GM12891 (cell line): Measurements from ENCODE around the gene DISP1.

Source experiments
- DNase-seq: peaks from one replicate; pipeline ENCODE4 v3.0.0; 2011; ENCODE audit warnings: low spot score; ENCODE audit not compliant: insufficient read length
- FAIRE-seq: peaks from 2 replicates; lab custom pipeline; 2011; peaks lifted over from hg19 to GRCh38; lab: Jason Lieb, UNC
- PAX5 ChIP-seq: IDR thresholded peaks from 2 replicates; pipeline ENCODE4 v1.6.1; 2011; ENCODE audit warnings: low read length, moderate library complexity, mild to moderate bottlenecking; ENCODE audit not compliant: insufficient read depth, severe bottlenecking
- POLR2A ChIP-seq: IDR thresholded peaks from 2 replicates; pipeline ENCODE4 v1.6.1; 2011; ENCODE audit warnings: low read depth, low read length, control low read depth
- POLR2AphosphoS5 ChIP-seq: IDR thresholded peaks from 2 replicates; pipeline ENCODE4 v1.6.1; 2011; ENCODE audit warnings: low read depth, low read length, control low read depth
- POU2F2 ChIP-seq: IDR thresholded peaks from 2 replicates; pipeline ENCODE4 v1.6.1; 2011; ENCODE audit warnings: low read depth, mild to moderate bottlenecking, control low read depth, low read length, moderate library complexity
- SPI1 ChIP-seq: IDR thresholded peaks from 2 replicates; pipeline ENCODE4 v1.6.1; 2011; ENCODE audit warnings: low read depth, low read length, control low read depth
- TAF1 ChIP-seq: IDR thresholded peaks from 2 replicates; pipeline ENCODE4 v1.6.1; 2011; ENCODE audit warnings: low read depth, low read length, control low read depth

The DISP1 gene

GRCh38 chr1:222818171-222818570 lies 3.3 kb downstream of the DISP1 start:
- DNase-seq (no peak), FAIRE-seq (no peak)
- TF ChIP-seq POLR2A = no peak
- TF ChIP-seq SPI1 = no peak
- no peak for TF ChIP-seq TAF1
- TF ChIP-seq POU2F2 = no peak
- no peak for TF ChIP-seq PAX5
- no peak for TF ChIP-seq POLR2AphosphoS5

DNA sequence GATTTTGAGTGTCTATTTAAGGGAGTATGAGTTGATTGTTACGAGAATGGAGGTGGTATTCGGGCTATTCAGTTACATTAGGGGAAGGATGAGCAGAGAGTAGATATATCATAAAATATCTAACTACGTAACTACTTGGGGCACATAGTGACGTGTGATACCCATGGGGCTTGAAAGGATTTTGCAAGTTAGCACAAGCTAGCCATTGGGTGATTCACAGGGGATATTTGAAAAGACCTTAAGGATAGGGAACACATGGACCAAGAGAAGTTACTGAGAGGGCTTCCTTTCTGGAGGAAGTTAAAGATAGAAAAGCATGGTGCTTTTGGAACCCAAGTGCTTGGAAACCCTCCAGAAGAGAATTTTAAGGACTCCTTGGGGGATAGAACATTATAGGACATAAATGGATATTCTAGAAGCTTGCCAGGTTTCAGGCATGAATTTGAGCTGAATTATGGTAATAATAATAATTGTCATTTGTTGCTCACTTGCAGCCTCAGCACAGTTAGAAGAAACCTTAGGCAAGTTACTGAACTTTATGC lies 5.4 kb downstream of the DISP1 start:
- TF ChIP-seq POLR2AphosphoS5 (no peak), TAF1 (no peak), POLR2A (no peak), SPI1 (no peak), POU2F2 (no peak), PAX5 (no peak)
- FAIRE-seq (no peak), DNase-seq (no peak)

- no peak for FAIRE-seq
- TF ChIP-seq PAX5 (no peak), POLR2A (no peak), TAF1 (no peak), SPI1 (no peak), POU2F2 (no peak), POLR2AphosphoS5 (no peak)
- no peak for DNase-seq
These were observed 6.4 kb downstream of the DISP1 start for GRCh38 chr1:222821239-222821638.

DNA sequence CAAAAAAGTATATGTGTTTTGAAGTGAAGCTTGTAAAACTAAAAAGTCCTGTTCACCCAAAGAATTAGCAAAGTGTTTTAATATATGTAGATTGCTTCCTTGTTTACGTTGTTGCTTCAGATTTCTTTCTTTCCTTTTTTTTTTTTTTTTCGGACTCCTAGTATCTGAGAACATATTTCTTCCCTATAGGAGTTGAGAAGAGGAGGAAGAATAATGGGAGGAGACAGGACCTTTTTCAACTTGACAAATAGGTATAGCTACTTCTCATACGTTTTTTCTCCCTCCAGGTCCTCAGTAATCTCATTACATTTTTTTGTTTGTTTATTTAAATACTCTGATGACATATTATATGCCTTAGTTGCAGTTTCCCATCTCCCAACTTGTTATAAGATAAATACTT lies 8.9 kb downstream of the DISP1 start:
- FAIRE-seq (no peak), DNase-seq (no peak)
- no peak for TF ChIP-seq POLR2AphosphoS5
- no peak for TF ChIP-seq POLR2A
- no peak for TF ChIP-seq SPI1
- TF ChIP-seq POU2F2 = no peak
- TF ChIP-seq PAX5 = no peak
- TF ChIP-seq TAF1 = no peak

DNA sequence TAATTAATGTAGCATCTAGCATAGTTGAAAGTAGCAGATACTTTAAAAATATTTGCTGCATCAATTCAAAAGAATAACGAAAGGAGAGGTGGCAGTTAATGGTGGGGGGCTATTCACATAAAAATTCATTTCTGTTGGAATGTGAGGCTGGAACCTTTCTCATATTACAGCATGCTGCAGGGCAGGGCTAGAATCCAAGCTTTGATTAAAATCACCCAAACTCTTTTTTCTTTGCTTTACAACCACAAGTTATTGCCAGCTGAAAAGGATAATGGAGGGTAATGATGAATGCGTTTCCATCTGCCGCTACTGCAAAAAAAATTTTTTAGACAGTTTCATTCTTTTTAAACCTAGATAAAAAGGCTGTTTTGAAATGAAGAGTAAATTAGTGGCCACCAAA lies 9.8 kb downstream of the DISP1 start:
- TF ChIP-seq PAX5 (no peak), POLR2AphosphoS5 (no peak), TAF1 (no peak)
- FAIRE-seq (no peak), DNase-seq (no peak)

DNA sequence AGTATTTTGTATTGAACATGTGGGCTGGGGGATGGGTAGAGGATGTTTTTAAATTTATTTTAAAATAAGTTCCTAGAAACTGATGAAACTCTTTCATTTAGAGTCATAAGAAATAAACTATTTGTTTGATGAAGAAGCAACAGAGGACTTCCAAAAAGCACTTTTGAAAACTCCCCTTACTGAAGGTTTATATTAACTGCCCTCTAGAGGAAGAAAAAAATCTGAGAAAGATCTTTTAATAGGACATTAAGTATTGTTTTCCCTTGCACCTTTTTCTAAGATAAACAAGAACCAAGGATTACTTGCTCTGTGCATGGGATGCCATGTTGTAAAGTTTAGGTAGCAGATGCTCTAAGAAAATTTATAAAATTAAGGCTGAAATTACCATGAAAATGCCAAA lies 14.1 kb downstream of the DISP1 start:
- DNase-seq (no peak), FAIRE-seq (no peak)
- no peak for TF ChIP-seq SPI1

- FAIRE-seq (no peak), DNase-seq (no peak)
- no peak for TF ChIP-seq TAF1
These were observed 15.0 kb downstream of the DISP1 start for GRCh38 chr1:222829868-222830267.

DNA sequence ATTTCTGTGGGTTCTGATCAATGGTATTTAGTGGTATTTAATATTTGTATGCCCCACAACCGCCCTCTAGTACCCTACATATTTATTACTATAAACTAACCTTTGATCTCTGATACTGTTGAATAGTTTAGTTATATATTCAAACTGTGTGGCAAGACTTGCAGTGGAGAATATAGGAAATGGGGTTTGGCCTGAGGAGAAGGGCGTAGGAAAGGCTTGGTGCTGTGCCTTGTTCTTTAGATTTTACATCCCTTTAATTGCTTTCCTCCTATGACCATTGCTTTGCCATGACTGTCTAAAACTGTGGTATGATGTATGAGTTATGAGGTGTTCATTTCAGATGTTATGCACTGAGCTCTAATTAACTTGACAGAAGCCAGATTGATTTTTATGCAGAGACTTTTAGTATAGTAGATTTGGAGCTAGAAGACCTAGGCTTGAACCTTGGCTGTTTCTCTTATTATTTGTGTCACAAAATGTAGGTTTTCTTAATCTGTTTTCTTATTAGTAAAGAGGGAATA lies 18.6 kb downstream of the DISP1 start:
- TF ChIP-seq POLR2A = no peak
- no peak for TF ChIP-seq PAX5

GRCh38 chr1:222843469-222844410 lies 28.9 kb downstream of the DISP1 start:
- FAIRE-seq (no peak), DNase-seq (no peak)
- TF ChIP-seq POLR2A = no peak
- no peak for TF ChIP-seq TAF1
- TF ChIP-seq SPI1 = no peak
- TF ChIP-seq PAX5 = no peak
- no peak for TF ChIP-seq POU2F2

More for the DNA sequence above, 18.6 kb downstream of the DISP1 start:
- no peak for DNase-seq
- no peak for FAIRE-seq

- no peak for DNase-seq
- no peak for TF ChIP-seq SPI1
- no peak for TF ChIP-seq POLR2A
- no peak for TF ChIP-seq POU2F2
- no peak for TF ChIP-seq TAF1
- no peak for TF ChIP-seq PAX5
- no peak for TF ChIP-seq POLR2AphosphoS5
- no peak for FAIRE-seq
These were observed 29.6 kb downstream of the DISP1 start for GRCh38 chr1:222844411-222844779.
